HCT116 (cell line): ENCODE measurements around the gene SMIM34. TPM values are rescaled to one million over a fixed set of nuclear protein-coding genes. Genes with fewer than 3 reads are reported as not detected.
A peak's percentile ranks its signal among the peaks of the same experiment; 100 is the strongest.
"Not testable (repeated sequence)": the region's sequence is repeated elsewhere in the genome, so short reads cannot be mapped to it uniquely, and the experiment has no call there.

Experiments
- ATAC-seq: fragments of 200-7000 bp; cut with Tn5 transposase; 2 replicates; pipeline ENCODE4 v1.9.1; 2020; ENCODE audit warnings: mild to moderate bottlenecking, moderate library complexity
- BruUV-seq: library from RNA; stranded (reverse); fragments of 400-500 nt; replicated peaks from 2 replicates; lab custom pipeline; 2021; lab: Mats Ljungman, UMichigan
- CTCF ChIA-PET: fragments of 300-600 bp; sonication (Branson Sonifier 250); formaldehyde crosslinking; loops from one replicate; lab custom pipeline; 2021; ENCODE audit warnings: antibody characterized with exemption; lab: Charles Lee
- POLR2A ChIA-PET: fragments of 300-600, 350-600 bp; sonication (Branson Sonifier 250); formaldehyde crosslinking; loops from one replicate; lab custom pipeline; 2021; ENCODE audit warnings: antibody characterized with exemption; lab: Charles Lee
- RAD21 ChIA-PET, 2 experiments: fragments of 300-600 bp; sonication (Branson Sonifier 250); formaldehyde crosslinking; loops; one replicate each; lab custom pipeline; 2023; ENCODE audit warnings: low total read pairs in 2 of 2; ENCODE audit not compliant: uncharacterized antibody in 2 of 2, unreplicated experiment in 2 of 2, low non-redundant PET in 1 of 2; lab: Charles Lee
- DNase-seq: peaks from one replicate; pipeline ENCODE4 v3.0.0-alpha.2; 2010; ENCODE audit warnings: low read depth, low spot score
- H2AFZ ChIP-seq: fragments of 200-600 bp; shearing (Covaris generic), sonication (generic); 2 replicates; pipeline ENCODE4 v1.6.1; 2017; ENCODE audit warnings: low read depth, mixed run types, mixed read lengths, antibody characterized with exemption, low read length; ENCODE audit not compliant: poor library complexity, severe bottlenecking
- H3K27ac ChIP-seq: 2 replicates; pipeline ENCODE4 v1.5.1; 2012; ENCODE audit warnings: low read depth, low read length
- H3K27me3 ChIP-seq: fragments of 200-600 bp; sonication (generic); 2 replicates; pipeline ENCODE4 v1.6.1; 2016; ENCODE audit warnings: mixed run types, low read length, mixed read lengths; ENCODE audit not compliant: insufficient read depth
- H3K36me3 ChIP-seq, 2 experiments: fragments of 200-500 bp in 1 of 2; fragments of 200-600 bp in 1 of 2; sonication (Bioruptor generic) in 1 of 2; sonication (generic) in 1 of 2; 2 replicates each; pipeline versions ENCODE4 v1.5.1 to v1.6.1; 2014 to 2016; ENCODE audit warnings: low read length in 2 of 2, inconsistent platforms in 1 of 2, mixed read lengths in 1 of 2, mixed run types in 1 of 2; ENCODE audit not compliant: insufficient read depth in 2 of 2, control insufficient read depth in 1 of 2
- H3K4me1 ChIP-seq, 2 experiments: fragments of 200-600 bp in 1 of 2; sonication (generic) in 1 of 2; 2 replicates each; pipeline versions ENCODE4 v1.5.1 to v1.6.1; 2012 to 2017; ENCODE audit warnings: low read length in 2 of 2, inconsistent platforms in 1 of 2, mild to moderate bottlenecking in 1 of 2, mixed read lengths in 1 of 2, mixed run types in 1 of 2, moderate library complexity in 1 of 2; ENCODE audit not compliant: insufficient read depth in 2 of 2, control insufficient read depth in 1 of 2
- H3K4me2 ChIP-seq: fragments of 200-600 bp; sonication (generic); 2 replicates; pipeline ENCODE4 v1.6.1; 2017; ENCODE audit warnings: mixed run types, low read length, mixed read lengths
- H3K4me3 ChIP-seq, 2 experiments: fragments of 200-600 bp in 1 of 2; sonication (generic) in 1 of 2; replicated peaks in 1 of 2; 2 replicates each; pipeline ENCODE4 v1.5.1; 2011 to 2016; ENCODE audit warnings: low read length in 2 of 2, control low read depth in 1 of 2, low read depth in 1 of 2, mild to moderate bottlenecking in 1 of 2, mixed read lengths in 1 of 2, mixed run types in 1 of 2
- H3K79me2 ChIP-seq: fragments of 200-600 bp; sonication (generic); 2 replicates; pipeline ENCODE4 v1.6.1; 2017; ENCODE audit warnings: mild to moderate bottlenecking, mixed run types, low read length, moderate library complexity, mixed read lengths; ENCODE audit not compliant: insufficient read depth
- H3K9ac ChIP-seq: fragments of 200-600 bp; sonication (generic); 2 replicates; pipeline ENCODE4 v1.6.1; 2016; ENCODE audit warnings: low read length, mixed read lengths
- H3K9me2 ChIP-seq: fragments of 200-600 bp; sonication (generic), shearing (Covaris generic); 2 replicates; pipeline ENCODE4 v1.6.1; 2017; ENCODE audit warnings: mixed run types, mild to moderate bottlenecking, moderate library complexity; ENCODE audit not compliant: insufficient read depth
- H3K9me3 ChIP-seq, 2 experiments: fragments of 200-500 bp in 1 of 2; fragments of 200-600 bp in 1 of 2; sonication (Bioruptor generic) in 1 of 2; sonication (generic) in 1 of 2; 2 replicates each; pipeline ENCODE4 v1.6.1; 2014 to 2017; ENCODE audit warnings: low read length in 2 of 2, mixed read lengths in 2 of 2, inconsistent platforms in 1 of 2, low read depth in 1 of 2, mild to moderate bottlenecking in 1 of 2, mixed run types in 1 of 2, moderate library complexity in 1 of 2; ENCODE audit not compliant: control insufficient read depth in 1 of 2, insufficient read depth in 1 of 2
- H4K20me1 ChIP-seq: fragments of 200-600 bp; sonication (generic), shearing (Covaris generic); 2 replicates; pipeline ENCODE4 v1.6.1; 2017; ENCODE audit warnings: mixed run types, mild to moderate bottlenecking, moderate library complexity; ENCODE audit not compliant: insufficient read depth
- POLR2A ChIP-seq: IDR thresholded peaks from 2 replicates; pipeline ENCODE4 v1.7.0; 2011; ENCODE audit warnings: borderline replicate concordance; ENCODE audit not compliant: insufficient read depth, insufficient read length; ENCODE audit errors: extremely low read depth
- SIN3A ChIP-seq: IDR thresholded peaks from 2 replicates; pipeline ENCODE4 v1.6.1; 2012; ENCODE audit warnings: low read depth
- ZNF274 ChIP-seq: fragments of 200-500 bp; sonication (Bioruptor generic); IDR thresholded peaks from 2 replicates; pipeline ENCODE4 v1.6.1; 2014; ENCODE audit warnings: mild to moderate bottlenecking, low read depth, low read length, inconsistent platforms
- intact Hi-C: fragments of 100-400 bp; cut with micrococcal nuclease; formaldehyde crosslinking; loops from 2 replicates; pipeline ENCODE4 v1.10.0; 2022
- total RNA-seq: library from RNA; stranded (reverse); gene quantifications from one replicate; pipeline ENCODE4 v1.2.1, GENCODE V29; 2021; ENCODE audit not compliant: unreplicated experiment

Gene SMIM34
- total RNA-seq, 1 experiment from 2014 or later, result not detected

- H3K36me3 ChIP-seq, H4K20me1 ChIP-seq, H3K27me3 ChIP-seq, H3K79me2 ChIP-seq, H3K4me1 ChIP-seq, H3K9me3 ChIP-seq, H3K9ac ChIP-seq, intact Hi-C loops, H3K9me2 ChIP-seq, DNase-seq, H3K27ac ChIP-seq, POLR2A ChIA-PET, H3K4me3 ChIP-seq, H2AFZ ChIP-seq, H3K4me2 ChIP-seq, CTCF ChIA-PET, RAD21 ChIA-PET: not testable (repeated sequence)
- BruUV-seq, result TSS peak; percentile 88
- ATAC-seq, result peak; percentile 99
Measured at GRCh38 chr21:34374940-34375618, 48.7 kb downstream of the SMIM34 start, which contains the start of gene SMIM11. SMIM11 (plus strand) TSS chr21:34375507; CDS start chr21:34379505, 3,998 bp downstream.

GRCh38 chr21:34374462-34374861 lies 49.3 kb downstream of the SMIM34 start:
- RAD21 ChIA-PET, H3K27me3 ChIP-seq: not testable (repeated sequence)

GRCh38 chr21:34372321-34372720 lies 51.4 kb downstream of the SMIM34 start:
- Histone ChIP-seq H3K79me2 (no peaks in the 10 kb centered on the region), H3K9ac (no peak overlapping the region), H4K20me1 (no peaks in the 10 kb centered on the region), H3K4me3 (no peak overlapping the region), H3K27ac (no peak overlapping the region), H3K27me3 (no peaks in the 10 kb centered on the region), H3K9me2 (no peaks in the 10 kb centered on the region), H3K4me1 (no peaks in the 10 kb centered on the region; a peak in 1 of 4 replicates), H3K9me3 (no peaks in the 10 kb centered on the region), H3K4me2 (no peak overlapping the region), H3K36me3 (no peaks in the 10 kb centered on the region), H2AFZ (no peak overlapping the region)
- ATAC-seq, result no peak
- no TSS peak for BruUV-seq
- intact Hi-C loops, result no loop called here
- DNase-seq, result no peak
- TF ChIP-seq POLR2A (no peak), ZNF274 (no peak), SIN3A (no peak)
- POLR2A ChIA-PET, result no interaction called here
- CTCF ChIA-PET, result no interaction called here
- RAD21 ChIA-PET, result no interaction called here

More at GRCh38 chr21:34374462-34374861, 49.3 kb downstream of the SMIM34 start:
- intact Hi-C loops, H4K20me1 ChIP-seq, H3K9ac ChIP-seq, H3K9me2 ChIP-seq, H3K36me3 ChIP-seq, H2AFZ ChIP-seq, H3K79me2 ChIP-seq, H3K27ac ChIP-seq, CTCF ChIA-PET, H3K9me3 ChIP-seq, H3K4me1 ChIP-seq, DNase-seq, POLR2A ChIA-PET, BruUV-seq, ATAC-seq, H3K4me3 ChIP-seq, H3K4me2 ChIP-seq: not testable (repeated sequence)
